ENCODE data around the gene ACTL7A.

GRCh38 chr9:108845947-108846346, 16.1 kb upstream of the ACTL7A start:
- TF ChIP-seq, protein P1, sequence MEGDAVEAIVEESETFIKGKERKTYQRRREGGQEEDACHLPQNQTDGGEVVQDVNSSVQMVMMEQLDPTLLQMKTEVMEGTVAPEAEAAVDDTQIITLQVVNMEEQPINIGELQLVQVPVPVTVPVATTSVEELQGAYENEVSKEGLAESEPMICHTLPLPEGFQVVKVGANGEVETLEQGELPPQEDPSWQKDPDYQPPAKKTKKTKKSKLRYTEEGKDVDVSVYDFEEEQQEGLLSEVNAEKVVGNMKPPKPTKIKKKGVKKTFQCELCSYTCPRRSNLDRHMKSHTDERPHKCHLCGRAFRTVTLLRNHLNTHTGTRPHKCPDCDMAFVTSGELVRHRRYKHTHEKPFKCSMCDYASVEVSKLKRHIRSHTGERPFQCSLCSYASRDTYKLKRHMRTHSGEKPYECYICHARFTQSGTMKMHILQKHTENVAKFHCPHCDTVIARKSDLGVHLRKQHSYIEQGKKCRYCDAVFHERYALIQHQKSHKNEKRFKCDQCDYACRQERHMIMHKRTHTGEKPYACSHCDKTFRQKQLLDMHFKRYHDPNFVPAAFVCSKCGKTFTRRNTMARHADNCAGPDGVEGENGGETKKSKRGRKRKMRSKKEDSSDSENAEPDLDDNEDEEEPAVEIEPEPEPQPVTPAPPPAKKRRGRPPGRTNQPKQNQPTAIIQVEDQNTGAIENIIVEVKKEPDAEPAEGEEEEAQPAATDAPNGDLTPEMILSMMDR (conservative IDR thresholded peaks at IDR 0.05; ENCODE audit: low read length) = no peak
- TF ChIP-seq EZH2phosphoT487 (IDR thresholded peaks at IDR 0.05; ENCODE audit: borderline replicate concordance) = no peak
